ENCODE results near the gene PRG3. TPM values are rescaled to one million over a fixed set of nuclear protein-coding genes. Genes with fewer than 3 reads are reported as not detected.

PRG3 gene
- total RNA-seq, 1 experiment from 2014 or later: not detected

GRCh38 chr11:57416436-57416835, 35.5 kb upstream of the PRG3 start:
- ATAC-seq (no peak), DNase-seq (ENCODE audit: low read depth, low spot score) (no peak)
- TF ChIP-seq CTCF (IDR thresholded peaks at IDR 0.05 in 2 of 3, conservative IDR thresholded peaks at IDR 0.05 in 1 of 3; ENCODE audit: borderline replicate concordance in 1 of 3, insufficient read depth in 1 of 3, low read depth in 2 of 3, low read length in 2 of 3): no peak
- no peak for TF ChIP-seq SRF (IDR thresholded peaks at IDR 0.05; ENCODE audit: low read depth)
- TF ChIP-seq CBX3 (IDR thresholded peaks at IDR 0.05; ENCODE audit: low read depth): no peak
- no peak for TF ChIP-seq RAD21 (IDR thresholded peaks at IDR 0.05; ENCODE audit: low read depth)
- no peak for TF ChIP-seq POLR2A (IDR thresholded peaks at IDR 0.05; ENCODE audit: borderline replicate concordance, extremely low read depth, insufficient read depth, insufficient read length)
- no peak for TF ChIP-seq YY1 (IDR thresholded peaks at IDR 0.05; ENCODE audit: extremely low read depth, insufficient replicate concordance, low read depth, low read length)
- no peak for TF ChIP-seq CEBPB (IDR thresholded peaks at IDR 0.05; ENCODE audit: low read depth)
- TF ChIP-seq ZNF274 (IDR thresholded peaks at IDR 0.05; ENCODE audit: low read depth, low read length): no peak
- no peak for TF ChIP-seq ZFX (IDR thresholded peaks at IDR 0.05)
- TF ChIP-seq EGR1 (IDR thresholded peaks at IDR 0.05; ENCODE audit: low read depth): no peak
- TF ChIP-seq ATF3 (IDR thresholded peaks at IDR 0.05): no peak
- no peak for TF ChIP-seq FOSL1 (IDR thresholded peaks at IDR 0.05; ENCODE audit: low read depth)
- ChIA-PET CTCF (no interaction called here), POLR2A (no interaction called here), RAD21 (ENCODE audit: low non-redundant PET in 1 of 2, low total read pairs in 2 of 2, uncharacterized antibody in 2 of 2, unreplicated experiment in 2 of 2) (no interaction called here)
- Histone ChIP-seq H4K20me1 (ENCODE audit: insufficient read depth) (no peaks in the 10 kb centered on the region), H3K4me2 (ENCODE audit: low read length) (no peak overlapping the region), H3K36me3 (ENCODE audit: control insufficient read depth in 1 of 2, insufficient read depth in 2 of 2, low read length in 2 of 2) (peaks cover 0 to 4% of the 10 kb centered on the region in 2 experiments; a peak in 1 of 4 replicates), H3K9me3 (ENCODE audit: control insufficient read depth in 1 of 2, insufficient read depth in 1 of 2, low read depth in 1 of 2, low read length in 2 of 2) (no peaks in the 10 kb centered on the region), H3K79me2 (ENCODE audit: insufficient read depth, low read length) (no peaks in the 10 kb centered on the region), H3K27ac (ENCODE audit: low read depth, low read length) (no peak overlapping the region), H3K4me3 (replicated peaks in 1 of 2; ENCODE audit: low read depth in 1 of 2, low read length in 2 of 2) (no peak overlapping the region), H3K27me3 (ENCODE audit: insufficient read depth, low read length) (no peaks in the 10 kb centered on the region), H3K9me2 (ENCODE audit: insufficient read depth) (no peaks in the 10 kb centered on the region), H2AFZ (ENCODE audit: low read depth, low read length, poor library complexity, severe bottlenecking) (no peak overlapping the region), H3K9ac (ENCODE audit: low read length) (no peak overlapping the region), H3K4me1 (ENCODE audit: control insufficient read depth in 1 of 2, insufficient read depth in 2 of 2, low read length in 2 of 2) (peaks cover 0 to 4% of the 10 kb centered on the region in 2 experiments; a peak in 1 of 4 replicates)
- intact Hi-C loops (cut with micrococcal nuclease): no loop called here
- no TSS peak for BruUV-seq (replicated peaks)
